Activated B cell treated with CpG ODN at 0.5 μM for 24 hours (primary cell): Measurements from ENCODE around the gene ANO10. TPM values are rescaled to one million over a fixed set of nuclear protein-coding genes. Genes with fewer than 3 reads are reported as not detected.

ENCODE experiments used
- ATAC-seq: fragments of 200-7000 bp; cut with Tn5 transposase; one replicate; pipeline ENCODE4 v1.10.0; 2021; ENCODE audit warnings: low read depth, mild to moderate bottlenecking, moderate library complexity
- CTCF ChIA-PET: fragments of 350-600 bp; sonication (Branson Sonifier 250); formaldehyde crosslinking; loops from one replicate; lab custom pipeline; 2021; ENCODE audit warnings: antibody characterized with exemption; lab: Charles Lee
- POLR2A ChIA-PET: fragments of 350-600 bp; sonication (Branson Sonifier 250); formaldehyde crosslinking; loops from one replicate; lab custom pipeline; 2021; ENCODE audit warnings: antibody characterized with exemption; lab: Charles Lee
- DNase-seq: peaks from one replicate; pipeline ENCODE4 v3.0.0; 2022
- H3K27ac Mint-ChIP-seq: one replicate; pipeline ENCODE4 v1.8.0; 2020; ENCODE audit warnings: mixed read lengths
- H3K27me3 Mint-ChIP-seq: one replicate; pipeline ENCODE4 v1.8.0; 2021; ENCODE audit warnings: mixed read lengths
- H3K36me3 Mint-ChIP-seq: one replicate; pipeline ENCODE4 v1.8.0; 2021; ENCODE audit warnings: low read depth, mixed read lengths
- H3K4me1 Mint-ChIP-seq: one replicate; pipeline ENCODE4 v1.8.0; 2021; ENCODE audit warnings: mixed read lengths
- H3K4me3 Mint-ChIP-seq: one replicate; pipeline ENCODE4 v1.8.0; 2020; ENCODE audit warnings: mild to moderate bottlenecking, mixed read lengths
- H3K9me3 Mint-ChIP-seq: one replicate; pipeline ENCODE4 v1.8.0; 2020; ENCODE audit warnings: mixed read lengths
- intact Hi-C: fragments of 100-400 bp; cut with micrococcal nuclease; formaldehyde crosslinking; loops from one replicate; pipeline ENCODE4 v1.15.1; 2024
- total RNA-seq: library from RNA; stranded (reverse); gene quantifications from 2 replicates; pipeline ENCODE4 v1.2.3, GENCODE V29; 2022
- TF ChIP-seq, protein P1 (sequence below): fragments of 200-600 bp; IDR thresholded peaks from one replicate; pipeline ENCODE4 v1.8.0; 2022; ENCODE audit warnings: antibody characterized with exemption, mild to moderate bottlenecking

Gene ANO10
- total RNA-seq, 1 donor from 2014 or later: 6.4 TPM

GRCh38 chr3:43379343-43379742 is 242.5 kb downstream of the ANO10 start:
- Mint-ChIP-seq H3K27me3 (peaks cover 3% of the 10 kb centered on the region), H3K27ac (no peak overlapping the region), H3K4me3 (no peak overlapping the region), H3K4me1 (no peaks in the 10 kb centered on the region), H3K9me3 (no peaks in the 10 kb centered on the region), H3K36me3 (no peaks in the 10 kb centered on the region)
- POLR2A ChIA-PET: no interaction called here
- no peak for ATAC-seq
- DNase-seq: no peak
- TF ChIP-seq, protein P1, sequence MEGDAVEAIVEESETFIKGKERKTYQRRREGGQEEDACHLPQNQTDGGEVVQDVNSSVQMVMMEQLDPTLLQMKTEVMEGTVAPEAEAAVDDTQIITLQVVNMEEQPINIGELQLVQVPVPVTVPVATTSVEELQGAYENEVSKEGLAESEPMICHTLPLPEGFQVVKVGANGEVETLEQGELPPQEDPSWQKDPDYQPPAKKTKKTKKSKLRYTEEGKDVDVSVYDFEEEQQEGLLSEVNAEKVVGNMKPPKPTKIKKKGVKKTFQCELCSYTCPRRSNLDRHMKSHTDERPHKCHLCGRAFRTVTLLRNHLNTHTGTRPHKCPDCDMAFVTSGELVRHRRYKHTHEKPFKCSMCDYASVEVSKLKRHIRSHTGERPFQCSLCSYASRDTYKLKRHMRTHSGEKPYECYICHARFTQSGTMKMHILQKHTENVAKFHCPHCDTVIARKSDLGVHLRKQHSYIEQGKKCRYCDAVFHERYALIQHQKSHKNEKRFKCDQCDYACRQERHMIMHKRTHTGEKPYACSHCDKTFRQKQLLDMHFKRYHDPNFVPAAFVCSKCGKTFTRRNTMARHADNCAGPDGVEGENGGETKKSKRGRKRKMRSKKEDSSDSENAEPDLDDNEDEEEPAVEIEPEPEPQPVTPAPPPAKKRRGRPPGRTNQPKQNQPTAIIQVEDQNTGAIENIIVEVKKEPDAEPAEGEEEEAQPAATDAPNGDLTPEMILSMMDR: no peak
- intact Hi-C loops: loop anchor here (2.0 kb wide), 1 partner anchor 549 kb away; no protein-coding TSS in a partner anchor
- CTCF ChIA-PET: interaction anchor here (1.4 to 4.4 kb wide), 2 partner anchors 213 to 418 kb away, joined by 4 to 32 read pairs; no protein-coding TSS in a partner anchor

DNA sequence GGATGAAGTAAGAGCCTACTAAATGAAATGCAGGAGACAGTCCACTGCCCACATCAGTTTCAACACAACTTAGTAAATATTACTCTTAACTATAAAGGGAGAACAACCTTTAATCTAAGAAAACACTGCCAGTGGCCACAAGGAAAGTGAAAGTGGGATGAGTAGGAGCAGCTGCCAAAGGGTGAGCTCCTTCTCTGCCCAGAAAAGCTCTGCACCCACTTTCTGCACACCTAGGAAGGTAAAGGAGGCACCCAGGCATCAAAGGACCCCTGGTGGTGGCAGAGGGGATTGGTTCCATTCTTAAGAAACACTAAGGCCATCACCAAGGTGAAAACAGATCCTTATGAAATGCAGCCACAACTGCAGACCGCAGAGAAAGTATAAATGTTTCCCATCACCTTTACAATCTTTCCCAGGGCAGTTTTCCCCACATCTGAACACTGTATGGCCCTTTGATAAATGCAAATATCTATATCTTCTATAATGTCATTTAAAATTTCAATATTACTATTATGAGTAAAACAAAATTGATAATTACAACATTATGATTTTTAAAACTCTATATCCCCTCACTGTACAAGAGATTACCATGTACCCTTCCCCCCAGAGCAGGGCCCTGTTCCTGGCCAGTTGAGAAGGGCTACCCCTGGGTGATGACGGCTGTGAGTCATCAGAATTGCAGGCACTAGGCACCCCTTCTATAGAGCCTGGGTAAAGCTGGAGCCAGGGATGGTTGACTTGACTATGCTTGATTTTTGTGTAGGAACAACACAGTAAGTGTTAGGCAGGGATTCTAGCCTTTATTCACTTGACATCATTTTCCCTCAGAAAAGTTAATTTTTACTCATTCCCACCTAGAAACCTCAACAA is 243.5 kb downstream of the ANO10 start:
- no peak overlapping the region for H3K4me3 Mint-ChIP-seq
- DNase-seq (no peak), ATAC-seq (peak; percentile 52)
- TF ChIP-seq, protein P1: peak; percentile 79
- no peak overlapping the region for H3K27ac Mint-ChIP-seq
- H3K36me3 Mint-ChIP-seq: no peaks in the 10 kb centered on the region
- ChIA-PET CTCF (interaction anchor here (0.6 to 4.4 kb wide), 5 partner anchors 155 to 690 kb away, joined by 3 to 32 read pairs (median 4); no protein-coding TSS in a partner anchor), POLR2A (no interaction called here)
- H3K4me1 Mint-ChIP-seq: no peaks in the 10 kb centered on the region
- no peaks in the 10 kb centered on the region for H3K9me3 Mint-ChIP-seq
- intact Hi-C loops: loop anchor here (1.0 to 2.0 kb wide), 6 partner anchors 92 to 597 kb away; partner anchors contain the start of gene SNRK
- H3K27me3 Mint-ChIP-seq: peaks cover 3% of the 10 kb centered on the region

DNA sequence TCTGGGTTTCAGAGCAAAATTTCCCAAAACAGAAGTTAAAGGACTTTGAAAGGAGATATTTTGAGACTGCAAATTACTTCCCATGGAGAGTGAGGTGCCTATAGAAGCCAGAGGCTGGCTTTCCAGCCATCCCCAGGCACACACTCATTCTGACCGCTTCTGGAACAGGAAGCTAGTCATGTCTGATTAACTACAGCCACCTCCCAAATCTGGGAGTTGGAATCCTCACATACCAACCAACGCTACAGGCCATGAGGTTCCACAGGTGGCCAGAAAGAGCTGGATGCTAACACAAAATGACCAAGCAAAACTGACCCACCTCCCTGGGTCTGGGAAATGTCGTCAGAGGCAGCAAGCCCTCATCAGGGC is 248.3 kb downstream of the ANO10 start:
- TF ChIP-seq, protein P1: no peak
- H3K27ac Mint-ChIP-seq: no peak overlapping the region
- no peak overlapping the region for H3K4me3 Mint-ChIP-seq
- ChIA-PET CTCF (no interaction called here), POLR2A (no interaction called here)
- H3K36me3 Mint-ChIP-seq: no peaks in the 10 kb centered on the region
- ATAC-seq (no peak), DNase-seq (no peak)
- intact Hi-C loops: no loop called here
- no peaks in the 10 kb centered on the region for H3K9me3 Mint-ChIP-seq
- no peaks in the 10 kb centered on the region for H3K27me3 Mint-ChIP-seq
- no peaks in the 10 kb centered on the region for H3K4me1 Mint-ChIP-seq

GRCh38 chr3:43372809-43373559 is 248.8 kb downstream of the ANO10 start:
- no peaks in the 10 kb centered on the region for H3K36me3 Mint-ChIP-seq
- intact Hi-C loops: no loop called here
- no peak for ATAC-seq
- no peaks in the 10 kb centered on the region for H3K9me3 Mint-ChIP-seq
- DNase-seq: no peak
- no peak overlapping the region for H3K4me3 Mint-ChIP-seq
- no peaks in the 10 kb centered on the region for H3K4me1 Mint-ChIP-seq
- CTCF ChIA-PET: no interaction called here
- no peaks in the 10 kb centered on the region for H3K27me3 Mint-ChIP-seq
- TF ChIP-seq, protein P1: no peak
- POLR2A ChIA-PET: no interaction called here
- no peak overlapping the region for H3K27ac Mint-ChIP-seq
